ENCODE data around the gene PFDN4. TPM values are rescaled to one million over a fixed set of nuclear protein-coding genes. Genes with fewer than 3 reads are reported as not detected.

The PFDN4 gene
- total RNA-seq, 2 experiments from 2014 or later, result 22.2 to 24.5 TPM

DNA sequence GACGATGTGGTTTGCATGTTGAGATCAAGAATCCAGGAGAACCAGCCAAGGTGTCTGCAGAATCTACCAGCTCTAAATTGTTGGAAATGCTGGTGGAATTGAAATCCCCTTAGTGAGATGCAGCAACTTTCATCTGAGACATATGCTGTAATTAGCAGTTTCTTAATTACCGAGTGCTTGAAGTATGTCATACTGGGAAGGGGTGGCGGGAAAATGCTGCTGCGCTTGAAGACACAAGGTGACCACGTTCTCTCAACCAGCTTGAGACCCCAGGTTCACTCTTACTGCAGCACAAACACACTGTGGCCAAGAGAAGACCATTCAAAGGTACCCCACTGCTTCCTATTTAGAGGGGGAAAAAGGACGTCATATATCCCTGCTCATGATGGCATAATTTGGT lies 59.0 kb downstream of the PFDN4 start:
- DNase-seq, result no peak
- CTCF ChIA-PET, result interaction anchor here (1.3 kb wide), 1 partner anchor 10 kb away, joined by 3 read pairs; no protein-coding TSS in a partner anchor

DNA sequence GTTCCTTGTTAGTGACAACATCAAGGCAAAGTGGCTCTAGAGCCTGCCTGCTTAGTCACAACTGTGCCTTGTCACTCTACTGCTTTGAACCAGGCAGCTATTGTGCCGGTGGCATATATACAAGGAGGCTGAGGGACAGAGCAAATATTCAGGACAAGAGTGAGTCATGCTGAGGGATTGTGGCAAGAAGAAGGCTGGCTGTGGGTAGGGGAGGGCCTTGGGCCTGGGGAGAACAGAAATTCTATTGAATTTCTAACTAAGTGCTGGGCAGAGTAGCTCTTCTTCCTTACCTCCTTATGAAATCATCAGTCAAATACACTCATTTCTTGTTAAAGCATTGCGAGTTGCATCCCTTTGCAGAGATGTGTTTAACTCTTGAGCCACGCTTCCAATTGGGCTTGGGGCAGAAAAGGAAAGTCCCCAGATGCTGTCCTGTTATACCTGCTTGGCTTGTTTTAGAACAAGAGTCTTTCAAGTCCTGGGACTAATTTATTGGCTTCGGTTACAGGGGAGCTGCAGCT lies 59.7 kb downstream of the PFDN4 start:
- DNase-seq, result no peak
- H3K27ac Mint-ChIP-seq, result no peak overlapping the region
- no peaks in the 10 kb centered on the region for H3K4me1 Mint-ChIP-seq (ENCODE audit: low read depth)
- H3K36me3 Mint-ChIP-seq (ENCODE audit: low read depth), result no peaks in the 10 kb centered on the region
- no peak for ATAC-seq
- H3K9me3 Mint-ChIP-seq (ENCODE audit: insufficient read depth), result no peaks in the 10 kb centered on the region
- CTCF ChIA-PET, result interaction anchor here (1.1 to 1.3 kb wide), 2 partner anchors 9 to 16 kb away, joined by 3 to 4 read pairs; no protein-coding TSS in a partner anchor
- H3K4me3 Mint-ChIP-seq, result no peak overlapping the region
- H3K27me3 Mint-ChIP-seq (ENCODE audit: low read depth), result peaks cover 4% of the 10 kb centered on the region
- POLR2A ChIA-PET, result no interaction called here

More for the DNA sequence above, 59.0 kb downstream of the PFDN4 start:
- peaks cover 4% of the 10 kb centered on the region for H3K27me3 Mint-ChIP-seq (ENCODE audit: low read depth)
- H3K36me3 Mint-ChIP-seq (ENCODE audit: low read depth), result no peaks in the 10 kb centered on the region
- H3K27ac Mint-ChIP-seq, result no peak overlapping the region
- no peak overlapping the region for H3K4me3 Mint-ChIP-seq
- H3K9me3 Mint-ChIP-seq (ENCODE audit: insufficient read depth), result no peaks in the 10 kb centered on the region
- no peaks in the 10 kb centered on the region for H3K4me1 Mint-ChIP-seq (ENCODE audit: low read depth)
- POLR2A ChIA-PET, result no interaction called here
- ATAC-seq, result no peak

DNA sequence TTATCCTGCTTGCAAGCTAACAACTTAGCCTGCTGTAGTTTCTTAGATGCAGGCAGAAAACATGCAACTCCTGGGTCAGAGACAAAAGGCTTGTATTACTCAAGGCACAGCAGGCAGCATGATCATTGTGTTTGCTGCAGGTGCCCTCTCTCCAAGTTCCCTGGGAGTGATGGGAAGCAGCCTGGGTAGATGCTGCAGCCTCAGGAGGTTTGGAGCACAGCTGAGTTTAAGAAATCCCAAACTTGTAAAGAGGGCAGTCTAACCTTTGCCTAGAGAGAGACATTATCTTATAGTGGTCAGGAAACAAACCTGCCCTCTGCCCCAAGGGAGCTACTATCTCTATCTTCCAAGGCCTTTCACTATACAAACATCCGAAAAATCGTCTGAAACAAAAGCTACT lies 61.1 kb downstream of the PFDN4 start:
- POLR2A ChIA-PET, result no interaction called here
- CTCF ChIA-PET, result interaction anchor here (0.6 to 1.1 kb wide), 2 partner anchors 17 kb away, joined by 3 to 4 read pairs; no protein-coding TSS in a partner anchor
- no peak for ATAC-seq
- H3K27me3 Mint-ChIP-seq (ENCODE audit: low read depth), result peaks cover 4% of the 10 kb centered on the region
- H3K27ac Mint-ChIP-seq, result no peak overlapping the region
- H3K4me1 Mint-ChIP-seq (ENCODE audit: low read depth), result no peaks in the 10 kb centered on the region
- H3K36me3 Mint-ChIP-seq (ENCODE audit: low read depth), result no peaks in the 10 kb centered on the region
- no peaks in the 10 kb centered on the region for H3K9me3 Mint-ChIP-seq (ENCODE audit: insufficient read depth)
- no peak for DNase-seq
- H3K4me3 Mint-ChIP-seq, result no peak overlapping the region

Other genes starting within 250 kb of the PFDN4 start
- not detected for gene BCAS1, start 137.5 kb upstream of the PFDN4 start, total RNA-seq
- gene CYP24A1, start 34.1 kb upstream of the PFDN4 start, total RNA-seq, result not detected